Hematopoietic multipotent progenitor cell treated with erythropoietin and hydrocortisone succinate and interleukin-3 and kit ligand, for 15 days (in vitro differentiated cells): ENCODE results near the gene NTSR2.
"Not testable (repeated sequence)": the region's sequence is repeated elsewhere in the genome, so short reads cannot be mapped to it uniquely, and the experiment has no call there.

Experiments
- DNase-seq: peaks from one replicate; pipeline ENCODE4 v3.0.0-alpha.2; 2015; ENCODE audit warnings: low spot score

The NTSR2 gene

GRCh38 chr2:11679486-11680181, 9.6 kb upstream of the NTSR2 start:
- no peak for DNase-seq

DNA sequence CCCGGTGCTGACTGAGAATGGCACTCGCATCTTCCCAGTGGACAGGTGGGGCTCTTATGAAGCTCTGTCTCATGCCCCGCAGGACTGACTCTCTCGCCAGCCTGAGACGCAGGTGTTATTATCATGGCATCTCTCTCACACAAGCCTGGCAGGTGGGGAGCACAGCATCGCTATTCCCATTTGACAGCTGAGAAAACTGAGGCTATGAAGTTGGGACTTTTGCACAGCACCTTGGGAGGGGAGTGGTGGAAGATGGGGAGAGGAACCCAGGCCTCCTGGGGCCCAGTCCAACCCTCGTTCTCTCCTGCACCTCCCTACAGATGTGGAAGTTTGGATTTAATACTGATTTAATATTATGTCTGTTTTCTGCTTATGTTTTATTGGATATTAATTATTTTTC, 9.0 kb upstream of the NTSR2 start:
- DNase-seq, result no peak

- DNase-seq, result no peak
These were observed 8.4 kb upstream of the NTSR2 start for GRCh38 chr2:11678306-11678960.

DNA sequence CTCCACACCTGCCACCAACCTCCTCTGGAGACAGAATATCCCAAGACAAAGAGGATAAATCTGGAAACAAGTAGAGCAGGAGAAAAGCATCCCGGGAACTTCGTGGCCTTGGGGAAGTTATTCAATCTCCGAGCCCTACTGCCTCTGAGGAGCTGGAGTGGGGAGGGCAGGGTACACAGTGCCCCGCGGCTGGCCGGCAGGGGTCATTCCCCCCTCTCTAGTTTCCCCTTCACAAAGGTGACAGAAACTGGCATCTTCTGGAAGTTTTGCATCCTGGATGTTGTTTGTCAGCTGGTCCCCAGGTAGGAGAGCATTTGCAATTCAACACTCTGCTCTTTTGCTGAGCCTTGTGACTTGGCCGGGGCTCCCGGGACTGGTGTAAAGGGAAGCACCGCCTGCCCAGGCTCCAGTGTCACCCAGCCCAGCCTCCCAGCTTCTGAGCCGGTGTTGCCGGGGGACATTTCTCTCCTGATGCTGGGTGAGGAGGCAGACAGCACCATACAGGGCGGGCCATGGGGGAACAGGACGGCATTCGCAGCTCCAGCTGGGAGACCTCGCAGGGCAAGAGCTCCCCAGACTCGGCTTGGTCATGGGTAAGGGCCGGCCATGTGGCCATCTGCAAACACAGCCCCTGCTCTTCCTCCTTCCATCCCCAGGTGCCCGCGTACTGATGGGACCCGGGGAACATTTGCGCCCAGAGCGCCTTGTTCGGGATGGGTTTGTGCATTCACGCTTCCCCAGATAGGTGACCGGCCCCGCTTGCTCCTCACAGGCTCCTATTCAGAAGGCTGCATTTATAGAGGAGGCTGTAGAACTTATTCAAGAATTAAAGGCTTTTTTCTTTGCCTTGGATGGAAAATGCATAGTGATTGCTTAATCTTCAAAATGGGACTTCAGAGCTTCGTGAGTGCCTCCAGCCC, 7.4 kb upstream of the NTSR2 start:
- no peak for DNase-seq

DNA sequence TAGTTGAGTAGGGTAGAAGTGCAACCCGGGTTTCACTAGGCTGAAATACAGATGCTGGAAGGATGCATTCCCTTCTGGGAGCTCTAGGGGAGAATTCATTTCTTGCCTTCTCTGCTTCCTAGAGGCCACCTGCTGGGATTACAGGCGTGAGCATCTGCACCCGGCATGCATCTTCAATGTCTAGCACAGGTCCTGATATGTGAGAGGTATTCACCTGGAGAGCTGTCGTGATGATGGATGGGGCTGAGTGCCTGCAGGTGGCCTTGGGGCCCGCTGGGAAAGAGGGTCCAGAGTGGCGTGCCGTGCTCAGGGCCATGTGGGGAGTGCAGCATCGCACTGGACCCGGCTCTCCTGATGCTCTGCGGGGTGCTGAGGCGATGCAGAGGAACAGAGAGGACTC, 6.6 kb upstream of the NTSR2 start:
- no peak for DNase-seq

- no peak for DNase-seq
These were observed 5.6 kb upstream of the NTSR2 start for GRCh38 chr2:11675423-11676112.

DNA sequence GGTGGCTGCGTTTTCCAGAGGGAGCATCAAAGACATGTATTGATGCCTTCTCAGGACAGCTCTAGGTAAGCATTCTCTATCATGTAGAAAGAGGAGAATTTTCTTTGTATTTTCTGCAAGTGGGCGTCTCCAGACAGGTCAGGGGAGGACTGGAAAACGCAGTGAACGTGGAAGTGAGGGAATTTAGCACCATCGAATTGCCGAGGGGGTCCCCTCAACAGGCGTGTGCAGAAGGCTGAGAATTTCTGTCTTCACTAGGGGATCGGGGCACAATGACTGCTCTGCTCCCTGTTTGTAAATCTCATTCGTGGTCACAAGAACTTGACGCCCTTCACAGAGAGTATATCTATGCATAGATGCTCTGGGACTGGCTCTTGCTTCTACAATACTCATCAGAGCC, 5.0 kb upstream of the NTSR2 start:
- no peak for DNase-seq

GRCh38 chr2:11672407-11672806, 2.4 kb upstream of the NTSR2 start:
- DNase-seq, result no peak

- DNase-seq, result no peak
These were observed 1.9 kb downstream of the NTSR2 start for GRCh38 chr2:11667866-11668637.

GRCh38 chr2:11667194-11667593, 2.8 kb downstream of the NTSR2 start:
- no peak for DNase-seq

DNA sequence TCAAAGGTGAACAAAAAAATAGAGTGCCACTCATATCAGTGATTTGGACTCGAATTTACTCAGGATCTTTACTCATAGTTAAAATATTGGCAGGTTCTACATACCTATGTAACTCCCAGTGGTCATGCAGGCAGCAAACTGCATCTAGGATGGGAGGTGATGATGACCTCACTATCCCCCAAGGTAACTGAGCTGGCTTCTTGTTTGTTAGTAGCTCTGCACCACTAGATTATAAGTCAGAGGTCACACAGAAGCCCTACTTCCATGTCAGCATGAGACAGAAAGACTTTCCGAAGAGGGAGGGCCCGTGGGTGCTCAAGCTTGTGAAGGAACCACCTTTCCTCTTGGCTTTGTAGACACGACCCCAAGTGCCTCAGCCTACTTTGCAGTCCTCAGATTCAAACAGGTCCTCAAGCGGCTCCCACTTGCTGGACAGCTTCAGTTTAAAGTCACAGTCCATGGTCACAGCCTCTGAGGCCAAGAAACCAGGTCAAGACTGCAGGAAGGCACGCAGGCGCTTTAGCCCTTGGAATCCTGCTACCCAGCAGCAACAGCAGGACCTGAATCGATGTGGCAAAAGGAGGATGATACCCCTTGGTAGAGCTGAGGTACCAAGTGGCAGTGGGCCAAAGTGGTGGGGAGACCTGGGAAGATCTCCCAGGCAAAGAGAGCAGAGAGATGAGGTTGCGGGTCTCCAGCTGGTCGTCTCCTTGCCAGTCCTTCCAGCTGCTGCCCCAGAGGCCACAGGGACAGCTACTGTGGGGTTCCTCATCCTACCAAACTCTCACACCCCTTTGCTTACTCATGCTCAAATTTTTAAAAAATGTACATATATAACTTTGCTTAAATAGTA, 4.3 kb downstream of the NTSR2 start:
- no peak for DNase-seq

GRCh38 chr2:11665028-11665427, 5.0 kb downstream of the NTSR2 start:
- no peak for DNase-seq

DNA sequence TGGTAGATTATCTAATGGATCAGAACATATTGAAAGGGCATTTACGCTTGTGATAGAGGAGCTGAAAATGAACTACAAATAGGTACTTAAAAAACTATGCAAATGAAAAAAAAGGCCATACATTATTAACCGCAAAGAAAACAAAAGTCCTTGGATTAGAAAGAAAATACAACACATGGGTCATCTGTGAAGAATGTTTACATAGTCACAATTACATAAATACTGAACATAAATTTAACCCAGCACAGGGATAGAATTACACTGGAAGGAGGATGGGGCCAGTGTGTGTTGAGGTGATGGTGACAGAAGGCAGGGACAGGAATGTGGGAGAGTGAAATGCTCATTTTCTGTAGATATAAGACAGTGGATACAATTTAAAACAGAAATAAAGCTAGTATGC, 6.6 kb downstream of the NTSR2 start:
- DNase-seq, result no peak

- no peak for DNase-seq
These were observed 7.1 kb downstream of the NTSR2 start for GRCh38 chr2:11662882-11663281.

GRCh38 chr2:11661891-11662435, 8.0 kb downstream of the NTSR2 start:
- DNase-seq, result no peak

DNA sequence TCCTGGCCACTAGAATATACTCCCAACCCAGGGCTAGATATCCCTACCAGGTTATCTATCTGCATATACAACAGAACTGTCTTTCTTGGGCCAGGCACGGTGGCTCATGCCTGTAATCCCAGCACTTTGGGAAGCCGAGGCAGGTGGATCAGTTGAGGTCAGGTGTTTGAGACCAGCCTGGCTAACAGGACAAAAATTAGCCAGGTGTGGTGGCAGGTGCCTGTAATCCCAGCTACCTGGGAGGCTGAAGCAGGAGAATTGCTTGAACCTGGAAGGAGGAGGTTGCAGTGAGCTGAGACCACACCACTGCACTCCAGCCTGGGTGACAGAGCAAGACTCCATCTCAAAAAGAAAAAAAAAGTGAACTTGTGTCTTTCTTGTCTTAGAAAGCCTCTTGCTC, 9.6 kb downstream of the NTSR2 start:
- DNase-seq, result not testable (repeated sequence)

- no peak for DNase-seq
These were observed 10.1 kb downstream of the NTSR2 start for GRCh38 chr2:11659851-11660250.

DNA sequence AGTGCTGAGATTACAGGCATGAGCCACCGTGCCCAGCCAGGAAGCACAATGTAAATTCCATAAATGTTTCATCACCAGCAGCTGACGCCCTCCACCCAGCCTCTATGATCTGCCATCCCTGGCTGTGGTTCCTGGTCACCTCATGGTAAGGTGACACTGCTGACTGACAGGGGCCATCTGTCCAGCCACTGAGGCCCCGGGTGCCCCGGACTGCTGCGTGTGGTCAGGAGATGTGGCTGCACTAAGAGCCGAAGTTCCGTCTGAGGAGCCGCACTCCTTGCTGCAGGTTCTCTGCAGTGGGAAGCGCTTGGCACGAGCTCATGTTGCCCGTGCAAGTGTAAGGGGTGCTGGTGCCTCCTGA, 10.9 kb downstream of the NTSR2 start:
- no peak for DNase-seq

- no peak for DNase-seq
These were observed 11.5 kb downstream of the NTSR2 start for GRCh38 chr2:11658208-11659114.
